Transverse colon (tissue), 3 donors: ENCODE data around the gene SFXN1.

Source experiments
- CTCF ChIP-seq, 5 experiments: fragments of 200-600 bp in 3 of 5; fragments of 450-650 bp in 2 of 5; sonication (generic) in 3 of 5; IDR thresholded peaks; 1 replicate in 2 of 5; 2 replicates in 3 of 5; pipeline ENCODE4 v1.5.1; 2016 to 2017; ENCODE audit warnings: antibody characterized with exemption in 5 of 5, inconsistent platforms in 3 of 5, mild to moderate bottlenecking in 2 of 5, moderate library complexity in 1 of 5
- EP300 ChIP-seq: sonication (generic); formaldehyde crosslinking; IDR thresholded peaks from one replicate; pipeline ENCODE4 v1.6.1; 2017; ENCODE audit warnings: antibody characterized with exemption, low read depth
- POLR2A ChIP-seq: fragments of 450-650 bp; IDR thresholded peaks from one replicate; pipeline ENCODE4 v1.6.1; 2016; ENCODE audit warnings: antibody characterized with exemption, mild to moderate bottlenecking, moderate library complexity

- TF ChIP-seq CTCF (IDR thresholded peaks at IDR 0.05) (no peak), POLR2A (no peak), EP300 (no peak)
Measured at GRCh38 chr5:175438234-175438857, 40.0 kb upstream of the SFXN1 start.
